Measurements from ENCODE around the gene SYNPR. TPM values are rescaled to one million over a fixed set of nuclear protein-coding genes. Genes with fewer than 3 reads are reported as not detected.
A peak's percentile ranks its signal among the peaks of the same experiment; 100 is the strongest.

SYNPR gene
- total RNA-seq (2014; rRNA removed): not detected in 2 replicates
- Bru-seq, nascent RNA: percentile 1 among the genes with signal in this experiment
- BruChase-seq, experiment 1, labeled RNA remaining after a 6-hour chase: not detected
- BruChase-seq, experiment 2, labeled RNA remaining after a 2-hour chase: percentile 0 among the genes with signal in this experiment
- long read RNA-seq: 0 reads

- H3K27me3 ChIP-seq (ENCODE audit: low read length): peaks cover 22% of the 10 kb centered on the region
- intact Hi-C loops (cut with micrococcal nuclease): no loop called here
- no TSS peak for BruUV-seq (replicated peaks)
- no peaks in the 10 kb centered on the region for H3K79me2 ChIP-seq (ENCODE audit: low read length)
- H3K9me2 ChIP-seq (replicated peaks; ENCODE audit: low read length): no peaks in the 10 kb centered on the region
- H3K36me3 ChIP-seq (ENCODE audit: low read depth, low read length): no peaks in the 10 kb centered on the region
- no peaks in the 10 kb centered on the region for H4K20me1 ChIP-seq (ENCODE audit: low read length)
- no peaks in the 10 kb centered on the region for H3K4me1 ChIP-seq (ENCODE audit: insufficient read depth, low read length)
- no peak within 1 kb of the TSS for H2AFZ ChIP-seq (ENCODE audit: low read length)
- TF ChIP-seq EZH2 (IDR thresholded peaks at IDR 0.05; ENCODE audit: low read length, unreplicated experiment) (no peak), EZH2phosphoT487 (IDR thresholded peaks at IDR 0.05; ENCODE audit: borderline replicate concordance, low read length) (no peak), CTCF (conservative IDR thresholded peaks at IDR 0.05; ENCODE audit: low read depth, low read length) (no peak)
- no peak within 1 kb of the TSS for H3K4me2 ChIP-seq (ENCODE audit: low read length)
- H3K4me3 ChIP-seq (ENCODE audit: low read length): no peak within 1 kb of the TSS
- H3F3A ChIP-seq (ENCODE audit: low read length, unreplicated experiment): no peaks in the 10 kb centered on the region
- ChIA-PET POLR2A (ENCODE audit: unreplicated experiment) (no interaction called here), CTCF (no interaction called here)
- no peak within 1 kb of the TSS for H3K27ac ChIP-seq (ENCODE audit: low read length)
- no peak within 1 kb of the TSS for H3K9ac ChIP-seq (ENCODE audit: low read length)
- ATAC-seq (no peak), DNase-seq (no peak)
- no peaks in the 10 kb centered on the region for H3K9me3 ChIP-seq (ENCODE audit: low read length)
Measured at GRCh38 chr3:63278171-63279004, at the start of gene SYNPR. Gene SYNPR (plus strand): TSS chr3:63278308.

- H3K4me2 ChIP-seq (ENCODE audit: low read length): peak overlapping the region; percentile 16; the same call in 1 of the 2 replicates
- TF ChIP-seq EZH2 (IDR thresholded peaks at IDR 0.05; ENCODE audit: low read length, unreplicated experiment) (no peak), CTCF (conservative IDR thresholded peaks at IDR 0.05; ENCODE audit: low read depth, low read length) (peak; percentile 58; the same call in 1 of the 2 replicates)
- H3K9me2 ChIP-seq (replicated peaks; ENCODE audit: low read length): no peaks in the 10 kb centered on the region
- no peaks in the 10 kb centered on the region for H4K20me1 ChIP-seq (ENCODE audit: low read length)
- peak overlapping the region; percentile 73 for H2AFZ ChIP-seq (ENCODE audit: low read length)
- H3K9ac ChIP-seq (ENCODE audit: low read length): no peak overlapping the region
- POLR2A ChIA-PET (ENCODE audit: unreplicated experiment): no interaction called here
- no peak overlapping the region for H3K27ac ChIP-seq (ENCODE audit: low read length)
- no peaks in the 10 kb centered on the region for H3K4me1 ChIP-seq (ENCODE audit: insufficient read depth, low read length)
- no peaks in the 10 kb centered on the region for H3K79me2 ChIP-seq (ENCODE audit: low read length)
- ATAC-seq (no peak; the same call in 1 of the 2 replicates), DNase-seq (peak; percentile 46)
- no TSS peak for BruUV-seq (replicated peaks)
- CTCF ChIA-PET: no interaction called here
- no peaks in the 10 kb centered on the region for H3K27me3 ChIP-seq (ENCODE audit: low read length)
- no peak overlapping the region for H3K4me3 ChIP-seq (ENCODE audit: low read length)
- H3K36me3 ChIP-seq (ENCODE audit: low read depth, low read length): no peaks in the 10 kb centered on the region
- no peaks in the 10 kb centered on the region for H3F3A ChIP-seq (ENCODE audit: low read length, unreplicated experiment)
- H3K9me3 ChIP-seq (ENCODE audit: low read length): peaks cover 2% of the 10 kb centered on the region; the same call in 1 of the 2 replicates
- intact Hi-C loops (cut with micrococcal nuclease): no loop called here
Measured at GRCh38 chr3:63228677-63229076, 49.4 kb upstream of the SYNPR start.

GRCh38 chr3:63230146-63230545, 48.0 kb upstream of the SYNPR start:
- Histone ChIP-seq H3K27me3 (ENCODE audit: low read length) (no peaks in the 10 kb centered on the region), H3K9me2 (replicated peaks; ENCODE audit: low read length) (no peaks in the 10 kb centered on the region), H3K4me2 (ENCODE audit: low read length) (no peak overlapping the region), H2AFZ (ENCODE audit: low read length) (no peak overlapping the region), H3K4me3 (ENCODE audit: low read length) (no peak overlapping the region), H3F3A (ENCODE audit: low read length, unreplicated experiment) (no peaks in the 10 kb centered on the region), H4K20me1 (ENCODE audit: low read length) (no peaks in the 10 kb centered on the region), H3K4me1 (ENCODE audit: insufficient read depth, low read length) (no peaks in the 10 kb centered on the region), H3K9ac (ENCODE audit: low read length) (no peak overlapping the region), H3K79me2 (ENCODE audit: low read length) (no peaks in the 10 kb centered on the region), H3K27ac (ENCODE audit: low read length) (no peak overlapping the region), H3K36me3 (ENCODE audit: low read depth, low read length) (no peaks in the 10 kb centered on the region), H3K9me3 (ENCODE audit: low read length) (peaks cover 5% of the 10 kb centered on the region; the same call in 1 of the 2 replicates)
- CTCF ChIA-PET: no interaction called here
- no peak for DNase-seq
- TF ChIP-seq CTCF (conservative IDR thresholded peaks at IDR 0.05; ENCODE audit: low read depth, low read length) (no peak), EZH2phosphoT487 (IDR thresholded peaks at IDR 0.05; ENCODE audit: borderline replicate concordance, low read length) (no peak), EZH2 (IDR thresholded peaks at IDR 0.05; ENCODE audit: low read length, unreplicated experiment) (no peak)
- ATAC-seq: no peak
- intact Hi-C loops (cut with micrococcal nuclease): no loop called here
- no TSS peak for BruUV-seq (replicated peaks)
- POLR2A ChIA-PET (ENCODE audit: unreplicated experiment): no interaction called here

Data from PC-3 (cell line).